Mesothelial cell of epicardium (in vitro differentiated cells): ENCODE measurements around the gene BNC2. TPM values are rescaled to one million over a fixed set of nuclear protein-coding genes. Genes with fewer than 3 reads are reported as not detected.

Source experiments
- DNase-seq, 2 experiments: peaks; one replicate each; pipeline ENCODE4 v3.0.0; 2021; ENCODE audit warnings: low spot score in 2 of 2; ENCODE audit not compliant: unreplicated experiment in 2 of 2
- H3K27ac Mint-ChIP-seq: 2 replicates; pipeline ENCODE4 v1.8.0; 2021; ENCODE audit warnings: mixed read lengths
- H3K27me3 Mint-ChIP-seq: 2 replicates; pipeline ENCODE4 v1.8.0; 2021; ENCODE audit warnings: low read depth, mixed read lengths
- H3K36me3 Mint-ChIP-seq: 2 replicates; pipeline ENCODE4 v1.8.0; 2021; ENCODE audit warnings: mixed read lengths
- H3K4me1 Mint-ChIP-seq: 2 replicates; pipeline ENCODE4 v1.8.0; 2021; ENCODE audit warnings: mixed read lengths
- H3K4me3 Mint-ChIP-seq: 2 replicates; pipeline ENCODE4 v1.8.0; 2021; ENCODE audit warnings: mild to moderate bottlenecking, moderate library complexity, mixed read lengths
- H3K9me3 Mint-ChIP-seq: 2 replicates; pipeline ENCODE4 v1.8.0; 2021; ENCODE audit warnings: mixed read lengths
- CTCF ChIP-seq: fragments of 200-600 bp; sonication (generic); IDR thresholded peaks from one replicate; pipeline ENCODE4 v1.5.0; 2021; ENCODE audit warnings: antibody characterized with exemption; ENCODE audit not compliant: unreplicated experiment
- total RNA-seq: library from RNA; stranded (reverse); gene quantifications from 3 replicates; pipeline ENCODE4 v1.2.1, GENCODE V29; 2021

Gene BNC2
- total RNA-seq, 1 donor from 2014 or later = 45.1 TPM

GRCh38 chr9:16625811-16626210 is 244.7 kb downstream of the BNC2 start:
- no peak for TF ChIP-seq CTCF
- H3K9me3 Mint-ChIP-seq = no peaks in the 10 kb centered on the region
- no peaks in the 10 kb centered on the region for H3K36me3 Mint-ChIP-seq
- no peak for DNase-seq
- peaks cover 58% of the 10 kb centered on the region for H3K4me1 Mint-ChIP-seq
- peak overlapping the region; percentile 16 for H3K4me3 Mint-ChIP-seq
- peak overlapping the region; percentile 76 for H3K27ac Mint-ChIP-seq
- no peaks in the 10 kb centered on the region for H3K27me3 Mint-ChIP-seq

- Mint-ChIP-seq H3K36me3 (no peaks in the 10 kb centered on the region), H3K9me3 (no peaks in the 10 kb centered on the region), H3K4me1 (peaks cover 62% of the 10 kb centered on the region), H3K4me3 (peak overlapping the region; percentile 16), H3K27ac (peak overlapping the region; percentile 76), H3K27me3 (no peaks in the 10 kb centered on the region)
- no peak for TF ChIP-seq CTCF
- no peak for DNase-seq
Measured at GRCh38 chr9:16625161-16625631, 245.3 kb downstream of the BNC2 start.

- no peak for DNase-seq
- TF ChIP-seq CTCF = no peak
- peaks cover 67% of the 10 kb centered on the region for H3K4me1 Mint-ChIP-seq
Measured at GRCh38 chr9:16624744-16625117, 245.7 kb downstream of the BNC2 start.

GRCh38 chr9:16623989-16624743 is 246.3 kb downstream of the BNC2 start:
- Mint-ChIP-seq H3K4me1 (peaks cover 71% of the 10 kb centered on the region), H3K36me3 (no peaks in the 10 kb centered on the region), H3K27me3 (no peaks in the 10 kb centered on the region), H3K4me3 (no peak overlapping the region), H3K27ac (peak overlapping the region; percentile 81), H3K9me3 (no peaks in the 10 kb centered on the region)
- no peak for TF ChIP-seq CTCF
- no peak for DNase-seq

More at GRCh38 chr9:16624744-16625117, 245.7 kb downstream of the BNC2 start:
- H3K9me3 Mint-ChIP-seq = no peaks in the 10 kb centered on the region
- H3K36me3 Mint-ChIP-seq = no peaks in the 10 kb centered on the region
- no peaks in the 10 kb centered on the region for H3K27me3 Mint-ChIP-seq
- H3K27ac Mint-ChIP-seq = peak overlapping the region; percentile 81
- no peak overlapping the region for H3K4me3 Mint-ChIP-seq

GRCh38 chr9:16622541-16622940 is 247.9 kb downstream of the BNC2 start:
- H3K4me1 Mint-ChIP-seq = peaks cover 65% of the 10 kb centered on the region
- no peak overlapping the region for H3K27ac Mint-ChIP-seq
- no peaks in the 10 kb centered on the region for H3K36me3 Mint-ChIP-seq
- no peak overlapping the region for H3K4me3 Mint-ChIP-seq
- no peaks in the 10 kb centered on the region for H3K9me3 Mint-ChIP-seq
- TF ChIP-seq CTCF = no peak
- H3K27me3 Mint-ChIP-seq = no peaks in the 10 kb centered on the region
- DNase-seq = no peak
